ENCODE data around the gene SMCP. TPM values are rescaled to one million over a fixed set of nuclear protein-coding genes. Genes with fewer than 3 reads are reported as not detected.
A peak's percentile ranks its signal among the peaks of the same experiment; 100 is the strongest.

SMCP gene
- total and polyA plus RNA-seq, 4 donors: not detected

DNA sequence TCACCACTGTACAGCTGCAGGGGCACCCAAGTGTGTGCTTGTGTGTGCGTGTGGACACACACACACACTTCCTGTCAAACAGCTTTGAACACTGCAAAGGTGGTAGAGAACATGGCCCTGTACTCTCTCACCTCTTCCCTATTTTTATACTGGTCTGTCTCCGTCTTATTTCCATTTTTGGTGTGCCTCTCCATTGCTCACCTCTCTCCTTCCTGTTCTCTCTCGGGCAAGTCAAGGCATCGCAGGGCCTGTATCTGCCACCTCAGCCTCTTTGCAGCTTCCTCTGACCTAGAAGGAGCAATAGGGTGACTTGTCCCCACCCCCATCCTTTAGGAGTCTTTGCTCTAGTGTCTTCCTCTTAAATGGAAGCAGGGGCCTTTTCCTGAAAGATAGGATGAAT lies 2.2 kb downstream of the SMCP start:
- Histone ChIP-seq H3K27me3 (ENCODE audit: control insufficient read depth in 4 of 4, insufficient read depth in 4 of 4, low read length in 3 of 4) (no peaks in the 10 kb centered on the region), H3K36me3 (ENCODE audit: control insufficient read depth in 4 of 4, insufficient read depth in 3 of 4, low read depth in 1 of 4, low read length in 3 of 4) (no peaks in the 10 kb centered on the region), H3K27ac (ENCODE audit: low read depth in 1 of 2, low read length in 2 of 2) (no peak overlapping the region), H3K9ac (ENCODE audit: low read depth in 1 of 2, low read length in 2 of 2) (no peak overlapping the region), H3K4me1 (ENCODE audit: control insufficient read depth in 4 of 4, insufficient read depth in 4 of 4, low read length in 3 of 4) (peaks cover 2 to 34% (median 15%) of the 10 kb centered on the region in 4 donors), H3K4me3 (ENCODE audit: low read depth in 1 of 3, low read length in 3 of 3) (no peak overlapping the region), H3K9me3 (ENCODE audit: control insufficient read depth in 4 of 4, low read length in 3 of 4) (no peaks in the 10 kb centered on the region)
- no peak for DNase-seq (ENCODE audit: low spot score)
- 84% methylated on average over 4 of the region's 4 CpGs for WGBS
- no peak for TF ChIP-seq RXRA (IDR thresholded peaks at IDR 0.05)
- no peak for TF ChIP-seq NR2F2 (IDR thresholded peaks at IDR 0.05)
- TF ChIP-seq RAD21 (IDR thresholded peaks at IDR 0.05): no peak
- no peak for TF ChIP-seq EGR1 (IDR thresholded peaks at IDR 0.05; ENCODE audit: low read depth in 2 of 2)
- TF ChIP-seq, protein P1, sequence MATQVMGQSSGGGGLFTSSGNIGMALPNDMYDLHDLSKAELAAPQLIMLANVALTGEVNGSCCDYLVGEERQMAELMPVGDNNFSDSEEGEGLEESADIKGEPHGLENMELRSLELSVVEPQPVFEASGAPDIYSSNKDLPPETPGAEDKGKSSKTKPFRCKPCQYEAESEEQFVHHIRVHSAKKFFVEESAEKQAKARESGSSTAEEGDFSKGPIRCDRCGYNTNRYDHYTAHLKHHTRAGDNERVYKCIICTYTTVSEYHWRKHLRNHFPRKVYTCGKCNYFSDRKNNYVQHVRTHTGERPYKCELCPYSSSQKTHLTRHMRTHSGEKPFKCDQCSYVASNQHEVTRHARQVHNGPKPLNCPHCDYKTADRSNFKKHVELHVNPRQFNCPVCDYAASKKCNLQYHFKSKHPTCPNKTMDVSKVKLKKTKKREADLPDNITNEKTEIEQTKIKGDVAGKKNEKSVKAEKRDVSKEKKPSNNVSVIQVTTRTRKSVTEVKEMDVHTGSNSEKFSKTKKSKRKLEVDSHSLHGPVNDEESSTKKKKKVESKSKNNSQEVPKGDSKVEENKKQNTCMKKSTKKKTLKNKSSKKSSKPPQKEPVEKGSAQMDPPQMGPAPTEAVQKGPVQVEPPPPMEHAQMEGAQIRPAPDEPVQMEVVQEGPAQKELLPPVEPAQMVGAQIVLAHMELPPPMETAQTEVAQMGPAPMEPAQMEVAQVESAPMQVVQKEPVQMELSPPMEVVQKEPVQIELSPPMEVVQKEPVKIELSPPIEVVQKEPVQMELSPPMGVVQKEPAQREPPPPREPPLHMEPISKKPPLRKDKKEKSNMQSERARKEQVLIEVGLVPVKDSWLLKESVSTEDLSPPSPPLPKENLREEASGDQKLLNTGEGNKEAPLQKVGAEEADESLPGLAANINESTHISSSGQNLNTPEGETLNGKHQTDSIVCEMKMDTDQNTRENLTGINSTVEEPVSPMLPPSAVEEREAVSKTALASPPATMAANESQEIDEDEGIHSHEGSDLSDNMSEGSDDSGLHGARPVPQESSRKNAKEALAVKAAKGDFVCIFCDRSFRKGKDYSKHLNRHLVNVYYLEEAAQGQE (IDR thresholded peaks at IDR 0.05): no peak
- TF ChIP-seq, protein P2, sequence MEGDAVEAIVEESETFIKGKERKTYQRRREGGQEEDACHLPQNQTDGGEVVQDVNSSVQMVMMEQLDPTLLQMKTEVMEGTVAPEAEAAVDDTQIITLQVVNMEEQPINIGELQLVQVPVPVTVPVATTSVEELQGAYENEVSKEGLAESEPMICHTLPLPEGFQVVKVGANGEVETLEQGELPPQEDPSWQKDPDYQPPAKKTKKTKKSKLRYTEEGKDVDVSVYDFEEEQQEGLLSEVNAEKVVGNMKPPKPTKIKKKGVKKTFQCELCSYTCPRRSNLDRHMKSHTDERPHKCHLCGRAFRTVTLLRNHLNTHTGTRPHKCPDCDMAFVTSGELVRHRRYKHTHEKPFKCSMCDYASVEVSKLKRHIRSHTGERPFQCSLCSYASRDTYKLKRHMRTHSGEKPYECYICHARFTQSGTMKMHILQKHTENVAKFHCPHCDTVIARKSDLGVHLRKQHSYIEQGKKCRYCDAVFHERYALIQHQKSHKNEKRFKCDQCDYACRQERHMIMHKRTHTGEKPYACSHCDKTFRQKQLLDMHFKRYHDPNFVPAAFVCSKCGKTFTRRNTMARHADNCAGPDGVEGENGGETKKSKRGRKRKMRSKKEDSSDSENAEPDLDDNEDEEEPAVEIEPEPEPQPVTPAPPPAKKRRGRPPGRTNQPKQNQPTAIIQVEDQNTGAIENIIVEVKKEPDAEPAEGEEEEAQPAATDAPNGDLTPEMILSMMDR (IDR thresholded peaks at IDR 0.05; ENCODE audit: low read depth, low read length, missing input control): no peak
- TF ChIP-seq FOXA1 (IDR thresholded peaks at IDR 0.05): no peak
- no peak for TF ChIP-seq SP1 (IDR thresholded peaks at IDR 0.05)
- TF ChIP-seq HNF4G (IDR thresholded peaks at IDR 0.05): no peak
- TF ChIP-seq, protein P3, sequence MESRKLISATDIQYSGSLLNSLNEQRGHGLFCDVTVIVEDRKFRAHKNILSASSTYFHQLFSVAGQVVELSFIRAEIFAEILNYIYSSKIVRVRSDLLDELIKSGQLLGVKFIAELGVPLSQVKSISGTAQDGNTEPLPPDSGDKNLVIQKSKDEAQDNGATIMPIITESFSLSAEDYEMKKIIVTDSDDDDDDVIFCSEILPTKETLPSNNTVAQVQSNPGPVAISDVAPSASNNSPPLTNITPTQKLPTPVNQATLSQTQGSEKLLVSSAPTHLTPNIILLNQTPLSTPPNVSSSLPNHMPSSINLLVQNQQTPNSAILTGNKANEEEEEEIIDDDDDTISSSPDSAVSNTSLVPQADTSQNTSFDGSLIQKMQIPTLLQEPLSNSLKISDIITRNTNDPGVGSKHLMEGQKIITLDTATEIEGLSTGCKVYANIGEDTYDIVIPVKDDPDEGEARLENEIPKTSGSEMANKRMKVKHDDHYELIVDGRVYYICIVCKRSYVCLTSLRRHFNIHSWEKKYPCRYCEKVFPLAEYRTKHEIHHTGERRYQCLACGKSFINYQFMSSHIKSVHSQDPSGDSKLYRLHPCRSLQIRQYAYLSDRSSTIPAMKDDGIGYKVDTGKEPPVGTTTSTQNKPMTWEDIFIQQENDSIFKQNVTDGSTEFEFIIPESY (IDR thresholded peaks at IDR 0.05): no peak
- TF ChIP-seq GABPA (IDR thresholded peaks at IDR 0.05 in 1 of 2, conservative IDR thresholded peaks at IDR 0.05 in 1 of 2): no peak
- TF ChIP-seq FOXA2 (IDR thresholded peaks at IDR 0.05): no peak
- no peak for TF ChIP-seq TAF1 (conservative IDR thresholded peaks at IDR 0.05)
- TF ChIP-seq HNF4A (conservative IDR thresholded peaks at IDR 0.05): no peak

DNA sequence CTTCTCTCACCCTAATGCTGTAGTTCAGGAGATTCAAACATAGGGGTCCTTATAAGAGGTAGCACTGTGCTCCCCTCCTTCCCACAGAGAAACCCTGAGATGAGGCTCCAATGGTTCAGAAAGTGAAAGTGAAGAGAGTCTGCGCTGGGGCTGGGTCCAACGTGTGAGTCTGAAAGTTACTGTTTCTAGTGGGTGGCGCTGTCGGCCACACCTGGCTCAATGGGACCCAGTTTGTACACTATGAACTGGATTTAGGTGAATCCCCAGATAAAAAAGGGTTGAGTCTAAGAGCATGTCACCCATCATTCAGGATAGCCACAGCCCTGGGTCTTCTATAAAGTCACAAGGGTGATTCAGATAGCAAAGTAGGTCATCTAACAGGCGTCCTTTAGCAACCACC lies 2.8 kb downstream of the SMCP start:
- Histone ChIP-seq H3K9me3 (ENCODE audit: control insufficient read depth in 4 of 4, low read length in 3 of 4) (no peaks in the 10 kb centered on the region), H3K27ac (ENCODE audit: low read depth in 1 of 2, low read length in 2 of 2) (no peak overlapping the region), H3K4me1 (ENCODE audit: control insufficient read depth in 4 of 4, insufficient read depth in 4 of 4, low read length in 3 of 4) (peaks cover 4 to 40% (median 21%) of the 10 kb centered on the region in 4 donors), H3K36me3 (ENCODE audit: control insufficient read depth in 4 of 4, insufficient read depth in 3 of 4, low read depth in 1 of 4, low read length in 3 of 4) (no peaks in the 10 kb centered on the region), H3K4me3 (ENCODE audit: low read depth in 1 of 3, low read length in 3 of 3) (no peak overlapping the region), H3K27me3 (ENCODE audit: control insufficient read depth in 4 of 4, insufficient read depth in 4 of 4, low read length in 3 of 4) (no peaks in the 10 kb centered on the region), H3K9ac (ENCODE audit: low read depth in 1 of 2, low read length in 2 of 2) (no peak overlapping the region)
- TF ChIP-seq SP1 (IDR thresholded peaks at IDR 0.05) (no peak), HNF4A (conservative IDR thresholded peaks at IDR 0.05) (peak in 1 of 2 donors; percentile 9)
- TF ChIP-seq, protein P4, sequence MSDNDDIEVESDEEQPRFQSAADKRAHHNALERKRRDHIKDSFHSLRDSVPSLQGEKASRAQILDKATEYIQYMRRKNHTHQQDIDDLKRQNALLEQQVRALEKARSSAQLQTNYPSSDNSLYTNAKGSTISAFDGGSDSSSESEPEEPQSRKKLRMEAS (IDR thresholded peaks at IDR 0.05): no peak
- WGBS: 41% methylated on average over 5 of the region's 5 CpGs
- DNase-seq (ENCODE audit: low spot score): no peak

Measured in liver (tissue), 9 donors.